Retinal pigment epithelial cell (primary cell): ENCODE measurements around the gene ITPRIP.

Source experiments
- DNase-seq: peaks from one replicate; pipeline ENCODE4 v3.0.0-alpha.2; 2010; ENCODE audit warnings: low read depth
- H3K4me3 ChIP-seq: 2 replicates; pipeline ENCODE4 v1.5.1; 2011; ENCODE audit warnings: mild to moderate bottlenecking, low read length, control low read depth, moderate library complexity
- TF ChIP-seq, protein P1 (sequence below): conservative IDR thresholded peaks from 2 replicates; pipeline ENCODE4 v1.5.1; 2011; ENCODE audit warnings: low read depth, low read length, control low read depth, inconsistent platforms

Gene ITPRIP

DNA sequence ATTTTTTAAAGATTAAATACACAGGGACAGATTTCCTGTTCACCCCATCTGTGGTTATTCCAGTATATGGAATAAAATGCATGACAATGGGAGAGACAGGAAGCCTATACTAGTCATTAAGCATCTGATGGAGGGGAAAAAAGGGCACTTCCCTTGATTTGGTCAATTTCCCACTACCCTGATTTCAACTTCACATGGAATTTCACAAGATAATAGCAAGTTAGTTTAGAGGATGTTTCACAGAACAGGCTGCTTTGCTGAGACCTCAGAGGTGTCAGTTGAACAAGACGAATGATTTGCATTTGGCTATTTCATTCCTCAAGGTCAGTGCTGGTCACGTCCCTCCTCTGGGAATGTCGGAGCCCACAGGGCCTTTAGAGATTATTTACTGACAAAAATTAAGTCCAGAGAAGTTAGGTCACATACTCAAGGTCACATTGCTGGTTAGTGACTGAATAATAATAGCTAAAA is 4.7 kb upstream of the ITPRIP start:
- TF ChIP-seq, protein P1, sequence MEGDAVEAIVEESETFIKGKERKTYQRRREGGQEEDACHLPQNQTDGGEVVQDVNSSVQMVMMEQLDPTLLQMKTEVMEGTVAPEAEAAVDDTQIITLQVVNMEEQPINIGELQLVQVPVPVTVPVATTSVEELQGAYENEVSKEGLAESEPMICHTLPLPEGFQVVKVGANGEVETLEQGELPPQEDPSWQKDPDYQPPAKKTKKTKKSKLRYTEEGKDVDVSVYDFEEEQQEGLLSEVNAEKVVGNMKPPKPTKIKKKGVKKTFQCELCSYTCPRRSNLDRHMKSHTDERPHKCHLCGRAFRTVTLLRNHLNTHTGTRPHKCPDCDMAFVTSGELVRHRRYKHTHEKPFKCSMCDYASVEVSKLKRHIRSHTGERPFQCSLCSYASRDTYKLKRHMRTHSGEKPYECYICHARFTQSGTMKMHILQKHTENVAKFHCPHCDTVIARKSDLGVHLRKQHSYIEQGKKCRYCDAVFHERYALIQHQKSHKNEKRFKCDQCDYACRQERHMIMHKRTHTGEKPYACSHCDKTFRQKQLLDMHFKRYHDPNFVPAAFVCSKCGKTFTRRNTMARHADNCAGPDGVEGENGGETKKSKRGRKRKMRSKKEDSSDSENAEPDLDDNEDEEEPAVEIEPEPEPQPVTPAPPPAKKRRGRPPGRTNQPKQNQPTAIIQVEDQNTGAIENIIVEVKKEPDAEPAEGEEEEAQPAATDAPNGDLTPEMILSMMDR = no peak
- no peak overlapping the region for H3K4me3 ChIP-seq
- no peak for DNase-seq

DNA sequence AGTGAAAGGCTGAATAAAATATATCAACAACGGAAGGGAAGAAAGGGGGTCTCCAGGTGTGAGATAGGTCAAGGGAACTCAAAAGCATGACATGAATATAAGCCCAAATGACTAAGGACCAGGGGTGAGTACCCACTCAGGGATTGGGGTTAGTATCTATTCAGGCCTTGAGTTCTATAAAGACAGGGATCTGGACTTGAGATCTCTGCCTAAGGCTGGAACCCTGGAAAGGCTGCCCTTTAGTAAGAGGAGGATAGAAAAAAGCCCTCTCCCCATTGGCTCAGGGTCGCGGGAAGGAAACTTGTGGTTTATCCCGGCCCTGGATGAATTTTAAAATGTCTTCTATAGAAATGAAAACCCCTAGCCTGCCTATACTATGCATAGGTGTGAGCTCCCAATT is 2.4 kb upstream of the ITPRIP start:
- no peak for DNase-seq
- TF ChIP-seq, protein P1 = no peak
- H3K4me3 ChIP-seq = no peak overlapping the region

- DNase-seq = no peak
- TF ChIP-seq, protein P1 = no peak
- no peak overlapping the region for H3K4me3 ChIP-seq
Measured at GRCh38 chr10:104340111-104340526, 1.9 kb upstream of the ITPRIP start.

DNA sequence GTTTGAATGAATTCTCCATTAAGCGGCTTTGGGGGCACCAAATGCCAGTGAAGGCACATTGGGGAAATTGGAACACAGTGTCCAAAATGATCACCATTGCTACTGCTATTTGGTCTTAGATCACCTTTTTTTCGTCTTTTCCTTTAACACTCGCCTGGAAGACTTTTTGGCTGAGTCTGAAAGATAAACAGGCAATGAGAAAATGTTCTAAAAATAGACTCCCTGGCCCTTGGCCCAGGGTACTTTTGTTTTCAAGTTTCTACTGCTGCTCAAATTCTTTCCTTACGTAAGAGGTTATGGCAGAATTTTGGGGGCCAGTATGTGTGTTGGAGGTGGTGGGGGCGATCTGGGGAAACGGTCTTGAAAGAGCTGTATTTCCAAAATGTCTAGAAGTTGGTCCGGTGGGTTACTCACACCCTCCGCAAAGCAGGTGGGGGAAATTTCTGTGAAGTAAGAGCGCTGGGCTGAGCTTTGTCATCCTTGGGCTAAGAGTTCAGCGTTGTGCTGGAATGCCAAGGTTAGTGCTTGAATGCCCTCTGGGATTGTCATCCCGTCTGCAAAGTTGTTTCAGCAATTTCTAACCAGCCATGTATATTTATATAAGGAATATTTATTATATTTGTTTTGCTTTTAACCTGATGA is 1.3 kb upstream of the ITPRIP start:
- TF ChIP-seq, protein P1 = no peak
- peak overlapping the region; percentile 87 for H3K4me3 ChIP-seq
- no peak for DNase-seq

DNA sequence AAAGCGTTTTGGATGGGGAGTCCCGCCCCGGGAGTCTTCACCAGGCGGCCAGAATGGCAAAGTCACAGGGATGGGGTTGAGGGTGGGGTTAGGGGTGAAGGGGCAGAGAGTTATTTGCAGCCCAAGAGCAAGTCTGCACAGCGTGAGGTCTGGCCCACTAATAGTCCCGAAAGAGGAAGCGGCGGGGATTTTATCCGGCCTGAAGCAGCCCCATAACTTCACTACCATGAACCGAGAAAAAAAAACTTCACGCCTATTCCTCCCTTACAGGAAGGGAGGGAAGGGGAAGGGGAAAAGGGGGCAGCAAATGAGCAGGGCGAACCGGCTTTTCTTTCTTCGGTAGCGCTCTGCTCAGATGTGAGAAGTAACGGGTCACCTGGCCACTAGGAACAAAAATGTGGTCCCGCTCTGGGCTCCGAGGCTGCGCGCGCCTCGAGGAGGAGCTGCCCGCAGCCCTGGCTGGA is 712 bp downstream of the ITPRIP start:
- DNase-seq = no peak
- TF ChIP-seq, protein P1 = no peak
- H3K4me3 ChIP-seq = peak overlapping the region; percentile 87

DNA sequence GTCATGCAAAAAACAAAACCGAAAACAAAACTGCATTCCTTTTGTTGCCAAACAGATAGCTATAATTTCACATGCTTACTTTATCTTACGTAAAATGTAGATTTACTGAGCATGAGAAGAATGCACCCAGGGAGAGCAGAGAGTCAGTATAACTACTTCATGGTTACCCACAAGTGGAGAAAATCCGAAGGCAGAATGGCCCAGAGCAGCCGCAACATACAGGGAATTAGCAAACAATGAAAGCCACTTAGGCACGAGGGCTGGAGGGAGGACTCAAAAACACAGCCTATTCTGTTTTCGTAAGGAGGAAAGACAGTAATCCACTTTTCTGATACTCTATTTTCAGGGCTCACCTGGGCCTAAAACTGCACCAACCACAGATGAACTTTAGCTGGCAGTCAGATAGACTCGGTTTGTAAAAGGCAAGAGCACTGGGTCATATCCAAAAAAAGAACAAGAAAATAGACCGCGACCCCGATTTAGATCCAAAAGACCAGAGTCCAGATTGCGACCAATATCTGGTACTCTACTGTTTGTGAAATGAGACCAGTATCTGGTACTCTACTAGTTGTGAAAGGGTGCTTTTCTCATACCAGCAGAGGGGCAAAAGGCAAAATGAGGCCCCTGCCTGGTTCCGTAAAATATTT is 1.3 kb downstream of the ITPRIP start:
- TF ChIP-seq, protein P1 = no peak
- no peak for DNase-seq
- H3K4me3 ChIP-seq = peak overlapping the region; percentile 87

- no peak for DNase-seq
- H3K4me3 ChIP-seq = peak overlapping the region; percentile 27
- TF ChIP-seq, protein P1 = no peak
Measured at GRCh38 chr10:104334965-104335650, 3.2 kb downstream of the ITPRIP start.
